ENCODE results near the gene P4HB.

The P4HB gene

DNA sequence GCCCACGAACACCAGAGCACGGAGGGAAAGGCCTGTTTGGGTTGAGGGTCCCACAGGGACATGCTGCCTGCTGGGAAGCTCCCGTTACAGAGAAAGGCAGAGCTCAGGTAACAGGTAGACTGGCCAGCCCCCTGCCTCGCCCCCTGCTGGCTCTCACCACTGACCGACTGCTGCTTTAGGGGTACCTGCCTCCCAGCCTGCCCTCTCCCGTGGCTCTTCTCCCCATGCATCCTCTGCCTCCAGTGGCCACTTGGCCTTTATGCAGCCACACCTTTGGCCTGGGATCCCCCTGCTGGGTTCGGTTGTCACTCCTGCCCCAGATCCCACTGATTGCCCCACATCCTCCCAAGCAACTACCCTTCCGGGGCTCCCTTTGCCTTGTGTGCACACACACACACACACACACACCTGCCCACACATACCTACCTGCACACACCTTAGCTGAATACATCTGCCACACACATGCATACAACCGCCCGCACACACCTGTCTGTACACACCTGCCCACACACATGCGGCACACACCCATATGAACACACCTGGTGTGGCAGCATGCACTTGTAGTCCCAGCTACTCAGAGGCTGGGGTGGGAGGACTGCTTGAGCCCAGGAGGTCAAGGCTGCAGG lies 34.4 kb downstream of the P4HB start (continued):
- TF ChIP-seq, protein P1, sequence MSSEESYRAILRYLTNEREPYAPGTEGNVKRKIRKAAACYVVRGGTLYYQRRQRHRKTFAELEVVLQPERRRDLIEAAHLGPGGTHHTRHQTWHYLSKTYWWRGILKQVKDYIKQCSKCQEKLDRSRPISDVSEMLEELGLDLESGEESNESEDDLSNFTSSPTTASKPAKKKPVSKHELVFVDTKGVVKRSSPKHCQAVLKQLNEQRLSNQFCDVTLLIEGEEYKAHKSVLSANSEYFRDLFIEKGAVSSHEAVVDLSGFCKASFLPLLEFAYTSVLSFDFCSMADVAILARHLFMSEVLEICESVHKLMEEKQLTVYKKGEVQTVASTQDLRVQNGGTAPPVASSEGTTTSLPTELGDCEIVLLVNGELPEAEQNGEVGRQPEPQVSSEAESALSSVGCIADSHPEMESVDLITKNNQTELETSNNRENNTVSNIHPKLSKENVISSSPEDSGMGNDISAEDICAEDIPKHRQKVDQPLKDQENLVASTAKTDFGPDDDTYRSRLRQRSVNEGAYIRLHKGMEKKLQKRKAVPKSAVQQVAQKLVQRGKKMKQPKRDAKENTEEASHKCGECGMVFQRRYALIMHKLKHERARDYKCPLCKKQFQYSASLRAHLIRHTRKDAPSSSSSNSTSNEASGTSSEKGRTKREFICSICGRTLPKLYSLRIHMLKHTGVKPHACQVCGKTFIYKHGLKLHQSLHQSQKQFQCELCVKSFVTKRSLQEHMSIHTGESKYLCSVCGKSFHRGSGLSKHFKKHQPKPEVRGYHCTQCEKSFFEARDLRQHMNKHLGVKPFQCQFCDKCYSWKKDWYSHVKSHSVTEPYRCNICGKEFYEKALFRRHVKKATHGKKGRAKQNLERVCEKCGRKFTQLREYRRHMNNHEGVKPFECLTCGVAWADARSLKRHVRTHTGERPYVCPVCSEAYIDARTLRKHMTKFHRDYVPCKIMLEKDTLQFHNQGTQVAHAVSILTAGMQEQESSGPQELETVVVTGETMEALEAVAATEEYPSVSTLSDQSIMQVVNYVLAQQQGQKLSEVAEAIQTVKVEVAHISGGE (tag by site-specific recombination; conservative IDR thresholded peaks at IDR 0.05; ENCODE audit: low read depth), result no peak
- TF ChIP-seq ZNF600 (tag by site-specific recombination; IDR thresholded peaks at IDR 0.05) (no peak), YY1 (tag by site-specific recombination; IDR thresholded peaks at IDR 0.05) (no peak), BCL11A (tag by site-specific recombination; IDR thresholded peaks at IDR 0.05; ENCODE audit: low read depth) (no peak), ZNF169 (tag by site-specific recombination; IDR thresholded peaks at IDR 0.05) (no peak), ZNF19 (tag by site-specific recombination; IDR thresholded peaks at IDR 0.05; ENCODE audit: low read depth) (no peak), ZFP3 (tag by site-specific recombination; IDR thresholded peaks at IDR 0.05; ENCODE audit: low read depth) (no peak), ZNF658 (tag by site-specific recombination; IDR thresholded peaks at IDR 0.05) (no peak), IKZF3 (tag by site-specific recombination; IDR thresholded peaks at IDR 0.05) (no peak), ZNF221 (tag by site-specific recombination; IDR thresholded peaks at IDR 0.05; ENCODE audit: borderline replicate concordance) (no peak), SCRT2 (tag by site-specific recombination; IDR thresholded peaks at IDR 0.05) (0 out of 2 replicates have a peak, but pooled peaks have one; percentile 15), EGR2 (tag by site-specific recombination; IDR thresholded peaks at IDR 0.05; ENCODE audit: low read depth) (peak; percentile 73), ZNF112 (tag by site-specific recombination; IDR thresholded peaks at IDR 0.05) (no peak), ZEB2 (tag by site-specific recombination; IDR thresholded peaks at IDR 0.05) (peak; percentile 69), ZFP41 (tag by site-specific recombination; IDR thresholded peaks at IDR 0.05; ENCODE audit: borderline replicate concordance) (no peak), ZFP69B (tag by site-specific recombination; IDR thresholded peaks at IDR 0.05) (no peak), ZNF155 (tag by site-specific recombination; IDR thresholded peaks at IDR 0.05) (no peak)
- TF ChIP-seq, protein P2, sequence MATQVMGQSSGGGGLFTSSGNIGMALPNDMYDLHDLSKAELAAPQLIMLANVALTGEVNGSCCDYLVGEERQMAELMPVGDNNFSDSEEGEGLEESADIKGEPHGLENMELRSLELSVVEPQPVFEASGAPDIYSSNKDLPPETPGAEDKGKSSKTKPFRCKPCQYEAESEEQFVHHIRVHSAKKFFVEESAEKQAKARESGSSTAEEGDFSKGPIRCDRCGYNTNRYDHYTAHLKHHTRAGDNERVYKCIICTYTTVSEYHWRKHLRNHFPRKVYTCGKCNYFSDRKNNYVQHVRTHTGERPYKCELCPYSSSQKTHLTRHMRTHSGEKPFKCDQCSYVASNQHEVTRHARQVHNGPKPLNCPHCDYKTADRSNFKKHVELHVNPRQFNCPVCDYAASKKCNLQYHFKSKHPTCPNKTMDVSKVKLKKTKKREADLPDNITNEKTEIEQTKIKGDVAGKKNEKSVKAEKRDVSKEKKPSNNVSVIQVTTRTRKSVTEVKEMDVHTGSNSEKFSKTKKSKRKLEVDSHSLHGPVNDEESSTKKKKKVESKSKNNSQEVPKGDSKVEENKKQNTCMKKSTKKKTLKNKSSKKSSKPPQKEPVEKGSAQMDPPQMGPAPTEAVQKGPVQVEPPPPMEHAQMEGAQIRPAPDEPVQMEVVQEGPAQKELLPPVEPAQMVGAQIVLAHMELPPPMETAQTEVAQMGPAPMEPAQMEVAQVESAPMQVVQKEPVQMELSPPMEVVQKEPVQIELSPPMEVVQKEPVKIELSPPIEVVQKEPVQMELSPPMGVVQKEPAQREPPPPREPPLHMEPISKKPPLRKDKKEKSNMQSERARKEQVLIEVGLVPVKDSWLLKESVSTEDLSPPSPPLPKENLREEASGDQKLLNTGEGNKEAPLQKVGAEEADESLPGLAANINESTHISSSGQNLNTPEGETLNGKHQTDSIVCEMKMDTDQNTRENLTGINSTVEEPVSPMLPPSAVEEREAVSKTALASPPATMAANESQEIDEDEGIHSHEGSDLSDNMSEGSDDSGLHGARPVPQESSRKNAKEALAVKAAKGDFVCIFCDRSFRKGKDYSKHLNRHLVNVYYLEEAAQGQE (tag by site-specific recombination; IDR thresholded peaks at IDR 0.05), result no peak
- TF ChIP-seq, protein P3, sequence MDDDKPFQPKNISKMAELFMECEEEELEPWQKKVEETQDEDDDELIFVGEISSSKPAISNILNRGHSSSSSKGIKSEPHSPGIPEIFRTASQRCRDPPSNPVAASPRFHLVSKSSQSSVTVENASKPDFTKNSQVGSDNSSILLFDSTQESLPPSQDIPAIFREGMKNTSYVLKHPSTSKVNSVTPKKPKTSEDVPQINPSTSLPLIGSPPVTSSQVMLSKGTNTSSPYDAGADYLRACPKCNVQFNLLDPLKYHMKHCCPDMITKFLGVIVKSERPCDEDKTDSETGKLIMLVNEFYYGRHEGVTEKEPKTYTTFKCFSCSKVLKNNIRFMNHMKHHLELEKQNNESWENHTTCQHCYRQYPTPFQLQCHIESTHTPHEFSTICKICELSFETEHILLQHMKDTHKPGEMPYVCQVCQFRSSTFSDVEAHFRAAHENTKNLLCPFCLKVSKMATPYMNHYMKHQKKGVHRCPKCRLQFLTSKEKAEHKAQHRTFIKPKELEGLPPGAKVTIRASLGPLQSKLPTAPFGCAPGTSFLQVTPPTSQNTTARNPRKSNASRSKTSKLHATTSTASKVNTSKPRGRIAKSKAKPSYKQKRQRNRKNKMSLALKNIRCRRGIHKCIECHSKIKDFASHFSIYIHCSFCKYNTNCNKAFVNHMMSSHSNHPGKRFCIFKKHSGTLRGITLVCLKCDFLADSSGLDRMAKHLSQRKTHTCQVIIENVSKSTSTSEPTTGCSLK (tag by site-specific recombination; IDR thresholded peaks at IDR 0.05), result no peak
- TF ChIP-seq, protein P4, sequence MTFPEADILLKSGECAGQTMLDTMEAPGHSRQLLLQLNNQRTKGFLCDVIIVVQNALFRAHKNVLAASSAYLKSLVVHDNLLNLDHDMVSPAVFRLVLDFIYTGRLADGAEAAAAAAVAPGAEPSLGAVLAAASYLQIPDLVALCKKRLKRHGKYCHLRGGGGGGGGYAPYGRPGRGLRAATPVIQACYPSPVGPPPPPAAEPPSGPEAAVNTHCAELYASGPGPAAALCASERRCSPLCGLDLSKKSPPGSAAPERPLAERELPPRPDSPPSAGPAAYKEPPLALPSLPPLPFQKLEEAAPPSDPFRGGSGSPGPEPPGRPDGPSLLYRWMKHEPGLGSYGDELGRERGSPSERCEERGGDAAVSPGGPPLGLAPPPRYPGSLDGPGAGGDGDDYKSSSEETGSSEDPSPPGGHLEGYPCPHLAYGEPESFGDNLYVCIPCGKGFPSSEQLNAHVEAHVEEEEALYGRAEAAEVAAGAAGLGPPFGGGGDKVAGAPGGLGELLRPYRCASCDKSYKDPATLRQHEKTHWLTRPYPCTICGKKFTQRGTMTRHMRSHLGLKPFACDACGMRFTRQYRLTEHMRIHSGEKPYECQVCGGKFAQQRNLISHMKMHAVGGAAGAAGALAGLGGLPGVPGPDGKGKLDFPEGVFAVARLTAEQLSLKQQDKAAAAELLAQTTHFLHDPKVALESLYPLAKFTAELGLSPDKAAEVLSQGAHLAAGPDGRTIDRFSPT (tag by site-specific recombination; IDR thresholded peaks at IDR 0.05), result 0 out of 2 replicates have a peak, but pooled peaks have one; percentile 17
- TF ChIP-seq, protein P5, sequence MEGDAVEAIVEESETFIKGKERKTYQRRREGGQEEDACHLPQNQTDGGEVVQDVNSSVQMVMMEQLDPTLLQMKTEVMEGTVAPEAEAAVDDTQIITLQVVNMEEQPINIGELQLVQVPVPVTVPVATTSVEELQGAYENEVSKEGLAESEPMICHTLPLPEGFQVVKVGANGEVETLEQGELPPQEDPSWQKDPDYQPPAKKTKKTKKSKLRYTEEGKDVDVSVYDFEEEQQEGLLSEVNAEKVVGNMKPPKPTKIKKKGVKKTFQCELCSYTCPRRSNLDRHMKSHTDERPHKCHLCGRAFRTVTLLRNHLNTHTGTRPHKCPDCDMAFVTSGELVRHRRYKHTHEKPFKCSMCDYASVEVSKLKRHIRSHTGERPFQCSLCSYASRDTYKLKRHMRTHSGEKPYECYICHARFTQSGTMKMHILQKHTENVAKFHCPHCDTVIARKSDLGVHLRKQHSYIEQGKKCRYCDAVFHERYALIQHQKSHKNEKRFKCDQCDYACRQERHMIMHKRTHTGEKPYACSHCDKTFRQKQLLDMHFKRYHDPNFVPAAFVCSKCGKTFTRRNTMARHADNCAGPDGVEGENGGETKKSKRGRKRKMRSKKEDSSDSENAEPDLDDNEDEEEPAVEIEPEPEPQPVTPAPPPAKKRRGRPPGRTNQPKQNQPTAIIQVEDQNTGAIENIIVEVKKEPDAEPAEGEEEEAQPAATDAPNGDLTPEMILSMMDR (tag by site-specific recombination; IDR thresholded peaks at IDR 0.05), result peak; percentile 80

Measured in HEK293 (cell line).